MG63 (cell line): Measurements from ENCODE around the gene TAF3. TPM values are rescaled to one million over a fixed set of nuclear protein-coding genes. Genes with fewer than 3 reads are reported as not detected.

ENCODE experiments used
- DNase-seq: peaks from one replicate; pipeline ENCODE4 v3.0.0-alpha.2; 2020
- H3K27me3 ChIP-seq: fragments of 250-450 bp; sonication (Bioruptor Pico); 2 replicates; pipeline ENCODE4 v1.5.1; 2020; ENCODE audit warnings: mild to moderate bottlenecking, moderate library complexity
- H3K36me3 ChIP-seq: fragments of 250-450 bp; sonication (Bioruptor Pico); 2 replicates; pipeline ENCODE4 v1.5.1; 2020; ENCODE audit warnings: mild to moderate bottlenecking, moderate library complexity
- H3K4me3 ChIP-seq: fragments of 250-450 bp; sonication (Bioruptor Pico); 2 replicates; pipeline ENCODE4 v1.5.1; 2020; ENCODE audit warnings: mild to moderate bottlenecking, moderate library complexity
- H3K9me3 ChIP-seq: fragments of 250-450 bp; sonication (Bioruptor Pico); 2 replicates; pipeline ENCODE4 v1.5.1; 2020; ENCODE audit warnings: mild to moderate bottlenecking, moderate library complexity
- total RNA-seq: library from RNA; depleted of rRNA; stranded (reverse); fragments of >200 nt; shearing (Covaris generic); gene quantifications from 2 replicates; pipeline ENCODE4 v1.2.3, GENCODE V29; 2014; ENCODE audit warnings: low replicate concordance

The TAF3 gene
- total RNA-seq, 1 experiment from 2014 or later = 0.92 TPM

GRCh38 chr10:7853226-7853842, 35.0 kb downstream of the TAF3 start:
- H3K27me3 ChIP-seq = no peaks in the 10 kb centered on the region
- H3K9me3 ChIP-seq = no peaks in the 10 kb centered on the region
- no peaks in the 10 kb centered on the region for H3K36me3 ChIP-seq
- no peak overlapping the region for H3K4me3 ChIP-seq
- no peak for DNase-seq

- H3K27me3 ChIP-seq = no peaks in the 10 kb centered on the region
- H3K9me3 ChIP-seq = no peaks in the 10 kb centered on the region
- H3K36me3 ChIP-seq = no peaks in the 10 kb centered on the region
- no peak for DNase-seq
- no peak overlapping the region for H3K4me3 ChIP-seq
These were observed 35.6 kb downstream of the TAF3 start for GRCh38 chr10:7853890-7854289.

GRCh38 chr10:7855205-7855604, 36.9 kb downstream of the TAF3 start:
- no peaks in the 10 kb centered on the region for H3K36me3 ChIP-seq
- no peaks in the 10 kb centered on the region; the same call in 1 of the 2 replicates for H3K9me3 ChIP-seq
- H3K4me3 ChIP-seq = no peak overlapping the region
- DNase-seq = no peak
- no peaks in the 10 kb centered on the region for H3K27me3 ChIP-seq

- Histone ChIP-seq H3K9me3 (peaks cover 5% of the 10 kb centered on the region), H3K27me3 (no peaks in the 10 kb centered on the region), H3K36me3 (no peaks in the 10 kb centered on the region), H3K4me3 (no peak overlapping the region)
- no peak for DNase-seq
These were observed 38.4 kb downstream of the TAF3 start for GRCh38 chr10:7856678-7857077.

GRCh38 chr10:7857262-7857661, 39.0 kb downstream of the TAF3 start:
- Histone ChIP-seq H3K36me3 (no peaks in the 10 kb centered on the region), H3K27me3 (no peaks in the 10 kb centered on the region), H3K4me3 (no peak overlapping the region), H3K9me3 (peaks cover 11% of the 10 kb centered on the region)
- no peak for DNase-seq

- H3K9me3 ChIP-seq = peaks cover 20% of the 10 kb centered on the region
- no peak for DNase-seq
- H3K4me3 ChIP-seq = no peak overlapping the region
- no peaks in the 10 kb centered on the region for H3K36me3 ChIP-seq
- no peaks in the 10 kb centered on the region for H3K27me3 ChIP-seq
These were observed 43.3 kb downstream of the TAF3 start for GRCh38 chr10:7861509-7862120.

- DNase-seq = no peak
- no peaks in the 10 kb centered on the region for H3K36me3 ChIP-seq
- H3K27me3 ChIP-seq = no peaks in the 10 kb centered on the region
- no peak overlapping the region for H3K4me3 ChIP-seq
- peaks cover 20% of the 10 kb centered on the region for H3K9me3 ChIP-seq
These were observed 43.8 kb downstream of the TAF3 start for GRCh38 chr10:7862121-7862514.

- peaks cover 2% of the 10 kb centered on the region; the same call in 1 of the 2 replicates for H3K27me3 ChIP-seq
- H3K36me3 ChIP-seq = no peaks in the 10 kb centered on the region
- no peak overlapping the region for H3K4me3 ChIP-seq
- no peak for DNase-seq
- peaks cover 18% of the 10 kb centered on the region for H3K9me3 ChIP-seq
These were observed 47.9 kb downstream of the TAF3 start for GRCh38 chr10:7866176-7866575.

- Histone ChIP-seq H3K4me3 (peak overlapping the region; percentile 31), H3K36me3 (no peaks in the 10 kb centered on the region), H3K27me3 (peaks cover 2% of the 10 kb centered on the region; the same call in 1 of the 2 replicates), H3K9me3 (no peaks in the 10 kb centered on the region)
- no peak for DNase-seq
These were observed 53.7 kb downstream of the TAF3 start for GRCh38 chr10:7872041-7872442.

- H3K36me3 ChIP-seq = no peaks in the 10 kb centered on the region
These were observed 56.6 kb downstream of the TAF3 start for GRCh38 chr10:7874864-7875263.

GRCh38 chr10:7876541-7877127, 58.3 kb downstream of the TAF3 start:
- Histone ChIP-seq H3K27me3 (no peaks in the 10 kb centered on the region), H3K36me3 (no peaks in the 10 kb centered on the region), H3K9me3 (no peaks in the 10 kb centered on the region), H3K4me3 (no peak overlapping the region)
- DNase-seq = no peak

More at GRCh38 chr10:7874864-7875263, 56.6 kb downstream of the TAF3 start:
- no peaks in the 10 kb centered on the region for H3K27me3 ChIP-seq
- DNase-seq = no peak
- H3K9me3 ChIP-seq = no peaks in the 10 kb centered on the region
- no peak overlapping the region for H3K4me3 ChIP-seq

- Histone ChIP-seq H3K36me3 (no peaks in the 10 kb centered on the region), H3K27me3 (no peaks in the 10 kb centered on the region), H3K9me3 (no peaks in the 10 kb centered on the region), H3K4me3 (no peak overlapping the region)
- DNase-seq = no peak
These were observed 62.8 kb downstream of the TAF3 start for GRCh38 chr10:7881119-7881518.

GRCh38 chr10:7886056-7886455, 67.8 kb downstream of the TAF3 start:
- no peak for DNase-seq
- Histone ChIP-seq H3K36me3 (no peaks in the 10 kb centered on the region), H3K9me3 (no peaks in the 10 kb centered on the region), H3K27me3 (no peaks in the 10 kb centered on the region), H3K4me3 (no peak overlapping the region)

GRCh38 chr10:7887174-7887816, 69.0 kb downstream of the TAF3 start:
- H3K27me3 ChIP-seq = no peaks in the 10 kb centered on the region
- H3K4me3 ChIP-seq = no peak overlapping the region
- H3K36me3 ChIP-seq = no peaks in the 10 kb centered on the region
- H3K9me3 ChIP-seq = no peaks in the 10 kb centered on the region
- no peak for DNase-seq

GRCh38 chr10:7889947-7890542, 71.7 kb downstream of the TAF3 start:
- DNase-seq = no peak
- Histone ChIP-seq H3K27me3 (no peaks in the 10 kb centered on the region), H3K4me3 (no peak overlapping the region), H3K36me3 (no peaks in the 10 kb centered on the region), H3K9me3 (no peaks in the 10 kb centered on the region)

GRCh38 chr10:7890781-7891180, 72.5 kb downstream of the TAF3 start:
- DNase-seq = no peak
- no peak overlapping the region for H3K4me3 ChIP-seq
- H3K9me3 ChIP-seq = no peaks in the 10 kb centered on the region
- no peaks in the 10 kb centered on the region for H3K27me3 ChIP-seq
- no peaks in the 10 kb centered on the region for H3K36me3 ChIP-seq

GRCh38 chr10:7891634-7892033, 73.3 kb downstream of the TAF3 start:
- Histone ChIP-seq H3K36me3 (no peaks in the 10 kb centered on the region; the same call in 1 of the 2 replicates), H3K4me3 (no peak overlapping the region), H3K9me3 (no peaks in the 10 kb centered on the region), H3K27me3 (no peaks in the 10 kb centered on the region)
- DNase-seq = no peak
